Erythroblast (primary cell): ENCODE data around the gene PRMT1.

Experiments used
- DNase-seq, 2 experiments: peaks; one replicate each; lab custom pipeline; 2025; lab: John Stamatoyannopoulos, UW
- GATA1 ChIP-seq: IDR thresholded peaks from 2 replicates; pipeline ENCODE4 v1.6.1; 2011; ENCODE audit warnings: low read depth, mild to moderate bottlenecking, control low read depth, low read length, moderate library complexity
- POLR2A ChIP-seq: IDR thresholded peaks from 2 replicates; pipeline ENCODE4 v1.6.1; 2011; ENCODE audit warnings: mild to moderate bottlenecking, low read length

PRMT1 gene

DNA sequence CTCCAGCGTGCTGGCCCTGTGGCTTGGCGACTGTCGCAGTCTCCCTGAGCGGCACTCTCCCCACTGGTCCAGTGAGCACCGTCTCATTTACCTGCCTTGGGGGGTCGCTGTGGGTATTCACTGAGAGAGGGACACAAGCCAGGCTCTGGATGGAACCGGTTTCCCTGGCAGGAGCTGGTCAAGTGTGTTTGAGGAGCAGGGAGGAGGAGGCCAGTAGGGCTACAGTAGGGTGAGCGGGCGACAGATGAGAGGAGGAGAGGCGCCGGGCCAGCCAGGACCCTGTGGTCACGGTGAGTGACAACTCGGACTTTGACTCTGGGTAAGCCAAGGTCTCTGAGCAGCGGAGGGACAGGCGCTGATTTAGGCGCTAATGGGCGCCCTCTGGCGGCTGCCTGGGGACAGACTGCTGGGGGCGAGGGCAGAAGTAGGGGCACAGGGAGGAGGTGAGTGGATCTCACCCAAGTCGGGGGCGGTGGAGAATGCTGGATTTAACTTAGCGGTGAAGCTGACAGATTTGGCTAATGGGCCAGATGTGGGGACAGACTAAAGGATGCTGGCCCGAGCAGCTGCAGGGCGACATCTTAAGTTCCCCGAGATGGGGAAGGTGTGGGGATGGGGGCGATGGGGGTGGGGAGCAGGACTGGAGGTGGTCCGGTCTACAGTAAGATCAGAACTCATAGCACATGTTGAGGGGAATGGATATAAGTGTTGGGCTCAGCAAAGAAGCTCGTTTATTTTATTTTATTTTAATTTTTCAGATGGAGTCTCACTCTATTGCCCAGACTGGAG lies 4.7 kb upstream of the PRMT1 start:
- DNase-seq = peak; percentile 75 to 84
- TF ChIP-seq GATA1 (no peak), POLR2A (no peak)

DNA sequence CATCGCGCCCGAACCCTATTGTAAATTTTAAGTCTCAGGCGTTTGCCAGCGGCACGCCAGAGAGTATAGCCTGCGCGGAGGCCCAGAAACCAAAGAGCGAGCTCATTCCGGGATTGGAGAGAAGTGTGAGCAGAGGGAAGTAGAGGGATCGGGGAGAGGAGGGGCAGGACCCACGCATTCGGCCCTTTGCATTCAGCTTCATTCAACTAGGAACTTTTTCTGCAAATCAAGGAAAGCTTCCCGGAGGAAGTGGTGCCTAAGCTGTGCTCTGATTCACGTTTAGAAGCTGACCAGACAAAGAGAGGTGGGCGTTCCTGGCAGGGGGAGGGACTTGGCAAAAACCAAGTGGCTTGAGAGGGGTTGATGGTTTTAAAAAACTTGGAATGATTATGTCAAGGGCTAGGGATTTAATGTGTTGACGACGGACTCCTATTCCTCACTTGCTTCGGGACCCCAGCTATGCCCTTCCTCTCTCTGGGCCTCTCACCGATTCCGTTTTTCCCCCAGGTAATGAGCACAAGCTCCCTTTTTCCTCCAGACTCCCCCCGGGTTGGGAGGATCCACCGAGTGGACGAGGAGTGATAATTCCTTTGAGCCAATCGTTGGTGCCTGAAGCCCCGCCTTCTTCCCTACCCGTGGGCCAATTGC lies 811 bp upstream of the PRMT1 start:
- no peak for TF ChIP-seq POLR2A
- no peak for TF ChIP-seq GATA1
- DNase-seq = peak; percentile 95 to 96

GRCh38 chr19:49676784-49677230 lies 264 bp upstream of the PRMT1 start:
- DNase-seq = peak; percentile 100
- TF ChIP-seq GATA1 (no peak), POLR2A (no peak)

DNA sequence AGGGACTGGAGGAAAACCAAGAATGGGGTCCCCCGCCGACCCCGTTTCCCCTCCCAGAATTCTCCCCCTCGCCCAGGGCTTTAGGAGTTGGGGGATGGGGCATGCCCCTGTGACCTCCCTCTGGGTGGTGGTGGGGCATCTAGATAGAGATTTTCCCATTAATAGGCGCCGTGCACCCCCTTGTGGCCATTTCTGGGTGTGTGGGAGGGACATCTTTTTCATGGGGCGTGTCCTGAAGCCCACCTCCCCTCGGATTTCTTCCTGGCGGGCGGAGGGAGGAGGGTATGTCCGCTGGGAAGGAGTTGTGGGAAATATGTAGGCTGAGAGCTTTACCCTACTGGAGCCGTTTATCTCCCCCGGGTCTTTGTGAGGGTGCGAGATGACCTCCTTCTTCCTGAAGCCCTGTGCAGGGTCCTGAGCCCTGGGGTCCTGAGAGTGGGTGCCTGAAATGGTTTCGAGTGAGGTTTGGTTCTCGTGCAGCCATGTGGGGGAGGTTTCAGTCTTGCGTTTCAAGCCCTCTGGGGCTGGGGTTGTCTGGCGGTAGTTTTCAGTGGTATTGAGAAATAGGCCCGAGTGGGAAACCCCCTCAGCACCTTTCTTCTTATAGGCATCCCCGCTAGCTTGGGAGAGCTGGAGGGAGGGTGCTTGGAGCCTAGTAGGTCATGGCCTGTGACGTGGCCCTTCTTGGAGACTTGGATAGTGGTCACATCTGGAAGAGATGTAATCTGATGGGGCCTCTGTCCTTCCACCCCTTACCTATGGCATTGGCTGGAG lies 1.0 kb downstream of the PRMT1 start:
- DNase-seq = peak; percentile 79 to 89
- TF ChIP-seq GATA1 (no peak), POLR2A (no peak)

GRCh38 chr19:49678985-49679770 lies 2.1 kb downstream of the PRMT1 start:
- TF ChIP-seq GATA1 (no peak), POLR2A (no peak)
- no peak for DNase-seq

DNA sequence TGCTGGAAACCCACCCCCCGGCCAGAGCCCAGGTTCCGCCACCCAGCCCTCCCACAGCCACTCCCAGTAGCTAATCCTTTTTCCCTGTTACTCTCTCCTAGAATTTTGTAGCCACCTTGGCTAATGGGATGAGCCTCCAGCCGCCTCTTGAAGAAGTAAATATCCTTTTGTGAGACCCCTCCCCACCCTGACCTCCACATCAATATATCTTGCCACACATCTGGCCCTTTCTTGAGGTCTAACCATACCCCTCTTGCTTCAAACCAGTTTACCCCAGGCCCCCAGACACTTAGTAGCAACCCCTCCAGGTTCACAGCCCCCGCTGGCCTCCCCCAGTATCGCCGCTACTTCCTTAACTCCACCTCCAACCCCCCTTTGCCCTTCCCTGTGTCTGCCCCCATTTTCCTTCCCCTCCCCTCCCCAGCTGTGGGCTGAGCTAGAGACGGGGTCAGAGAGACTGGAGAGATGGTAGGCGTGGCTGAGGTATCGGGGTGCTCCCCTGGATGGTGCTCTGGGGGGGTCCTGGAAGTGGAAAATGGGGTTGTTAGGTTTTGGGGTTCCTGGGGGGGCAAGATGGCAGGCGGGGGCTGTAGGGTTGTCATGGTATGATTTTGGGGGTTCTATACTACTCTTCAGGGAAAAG lies 2.8 kb downstream of the PRMT1 start:
- DNase-seq = no peak
- no peak for TF ChIP-seq GATA1
- no peak for TF ChIP-seq POLR2A

GRCh38 chr19:49680421-49681351 lies 3.6 kb downstream of the PRMT1 start:
- TF ChIP-seq GATA1 = no peak
- peak; percentile 89 to 95 for DNase-seq

DNA sequence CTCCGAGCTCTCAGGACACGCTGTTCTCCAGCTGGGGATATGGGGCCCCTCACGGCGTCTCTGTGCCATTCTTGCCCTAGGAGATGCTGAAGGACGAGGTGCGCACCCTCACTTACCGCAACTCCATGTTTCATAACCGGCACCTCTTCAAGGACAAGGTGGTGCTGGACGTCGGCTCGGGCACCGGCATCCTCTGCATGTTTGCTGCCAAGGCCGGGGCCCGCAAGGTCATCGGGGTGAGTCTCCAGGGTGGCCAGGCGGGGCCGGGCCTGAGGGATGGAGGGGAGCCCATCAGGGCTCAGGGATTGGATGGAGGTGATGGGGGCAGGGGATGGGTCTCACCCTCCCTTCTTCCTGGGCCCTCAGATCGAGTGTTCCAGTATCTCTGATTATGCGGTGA lies 4.8 kb downstream of the PRMT1 start:
- no peak for TF ChIP-seq POLR2A
- no peak for TF ChIP-seq GATA1
- no peak for DNase-seq

DNA sequence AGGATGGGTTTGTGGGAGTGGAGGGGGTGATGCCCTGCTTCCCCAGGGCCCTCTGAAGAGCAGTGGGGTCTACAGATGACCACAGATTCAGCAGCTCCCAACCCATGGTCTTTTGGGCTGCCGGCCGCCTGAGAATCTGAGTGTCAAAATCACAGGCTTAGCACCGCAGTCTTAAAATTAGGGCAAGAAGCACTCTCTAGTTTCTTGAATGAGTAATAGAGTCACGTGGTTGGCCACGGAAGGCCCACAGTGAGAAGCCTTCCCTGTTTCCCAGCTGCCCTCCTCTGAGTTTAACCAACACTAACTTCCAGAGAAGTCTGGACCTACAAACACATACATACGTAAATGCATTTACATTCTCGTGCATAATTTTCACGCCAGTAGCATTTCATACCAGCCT lies 5.2 kb downstream of the PRMT1 start:
- TF ChIP-seq POLR2A = no peak
- TF ChIP-seq GATA1 = no peak
- DNase-seq = no peak

GRCh38 chr19:49683814-49684250 lies 6.8 kb downstream of the PRMT1 start:
- TF ChIP-seq GATA1 = no peak
- DNase-seq = no peak

DNA sequence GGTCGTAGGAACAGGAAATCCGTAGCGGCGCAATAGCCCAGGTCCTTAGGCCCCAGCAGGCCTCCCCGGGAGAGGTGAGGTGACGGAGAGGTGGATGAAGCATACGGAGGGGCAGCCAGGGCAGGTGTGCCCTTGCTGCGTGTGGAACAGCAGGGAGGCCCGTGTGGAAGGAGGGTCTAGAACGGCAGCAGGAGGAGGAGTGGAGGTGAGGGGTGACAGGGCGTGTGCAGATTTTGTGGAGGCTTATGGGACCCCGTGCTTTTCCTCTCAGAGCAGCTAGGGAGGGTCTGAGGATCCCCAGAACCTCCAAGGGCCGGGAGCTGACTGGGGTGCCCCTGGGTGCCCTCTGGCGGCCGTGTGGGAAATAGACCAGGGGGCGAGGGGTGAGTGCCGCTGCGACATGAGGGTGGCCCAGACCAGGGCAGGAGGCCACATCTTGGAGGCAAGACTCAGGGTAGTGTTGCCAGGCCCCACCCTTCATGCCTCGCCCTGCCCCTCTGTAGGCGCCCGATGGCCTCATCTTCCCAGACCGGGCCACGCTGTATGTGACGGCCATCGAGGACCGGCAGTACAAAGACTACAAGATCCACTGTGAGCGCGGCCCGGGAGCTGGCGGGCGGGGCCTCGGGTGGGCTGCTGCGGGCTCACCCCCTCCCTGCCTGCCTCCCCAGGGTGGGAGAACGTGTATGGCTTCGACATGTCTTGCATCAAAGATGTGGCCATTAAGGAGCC lies 7.3 kb downstream of the PRMT1 start:
- TF ChIP-seq GATA1 (no peak), POLR2A (no peak)
- DNase-seq = no peak

GRCh38 chr19:49684983-49685553 lies 8.0 kb downstream of the PRMT1 start:
- no peak for DNase-seq
- no peak for TF ChIP-seq GATA1
- TF ChIP-seq POLR2A = no peak
